GM23248 (cell line): ENCODE data around the gene ZNF503. TPM values are rescaled to one million over a fixed set of nuclear protein-coding genes. Genes with fewer than 3 reads are reported as not detected.
A peak's percentile ranks its signal among the peaks of the same experiment; 100 is the strongest.

Experiments used
- DNase-seq: peaks from one replicate; pipeline ENCODE4 v3.0.0-alpha.2; 2015
- H2AFZ ChIP-seq: fragments of 200-600 bp; sonication (generic); 2 replicates; pipeline ENCODE4 v1.6.1; 2016; ENCODE audit warnings: antibody characterized with exemption
- H3F3A ChIP-seq: fragments of 200-600 bp; sonication (generic); 2 replicates; pipeline ENCODE4 v1.6.1; 2016; ENCODE audit warnings: mild to moderate bottlenecking, antibody characterized with exemption, mixed run types; ENCODE audit not compliant: insufficient read depth
- H3K27ac ChIP-seq: fragments of 200-600 bp; sonication (generic); 2 replicates; pipeline ENCODE4 v1.5.1; 2016; ENCODE audit warnings: mild to moderate bottlenecking
- H3K27me3 ChIP-seq: fragments of 200-600 bp; sonication (generic); replicated peaks from 2 replicates; pipeline ENCODE4 v1.6.1; 2016; ENCODE audit warnings: mild to moderate bottlenecking; ENCODE audit not compliant: insufficient read depth
- H3K36me3 ChIP-seq: fragments of 200-600 bp; sonication (generic); 2 replicates; pipeline ENCODE4 v1.6.1; 2016; ENCODE audit warnings: low read depth, mild to moderate bottlenecking
- H3K4me1 ChIP-seq: fragments of 200-600 bp; sonication (generic); 2 replicates; pipeline ENCODE4 v1.6.1; 2016; ENCODE audit warnings: mild to moderate bottlenecking; ENCODE audit not compliant: insufficient read depth
- H3K4me2 ChIP-seq: fragments of 200-600 bp; sonication (generic); one replicate; pipeline ENCODE4 v1.6.1; 2016; ENCODE audit warnings: mild to moderate bottlenecking; ENCODE audit not compliant: unreplicated experiment
- H3K4me3 ChIP-seq: fragments of 200-600 bp; sonication (generic); 2 replicates; pipeline ENCODE4 v1.5.1; 2016; ENCODE audit warnings: mild to moderate bottlenecking
- H3K79me2 ChIP-seq: fragments of 200-600 bp; sonication (generic); 2 replicates; pipeline ENCODE4 v1.6.1; 2016; ENCODE audit warnings: mild to moderate bottlenecking; ENCODE audit not compliant: insufficient read depth
- H3K9ac ChIP-seq: fragments of 200-600 bp; sonication (generic); 2 replicates; pipeline ENCODE4 v1.6.1; 2016; ENCODE audit warnings: mild to moderate bottlenecking
- H3K9me2 ChIP-seq: fragments of 200-600 bp; sonication (generic); 2 replicates; pipeline ENCODE4 v1.6.1; 2016; ENCODE audit warnings: mixed run types, mild to moderate bottlenecking, moderate library complexity; ENCODE audit not compliant: insufficient read depth
- H3K9me3 ChIP-seq: fragments of 200-600 bp; sonication (generic); one replicate; pipeline ENCODE4 v1.6.1; 2017; ENCODE audit warnings: low read depth
- H4K20me1 ChIP-seq: fragments of 200-600 bp; sonication (generic); 2 replicates; pipeline ENCODE4 v1.6.0; 2016; ENCODE audit not compliant: insufficient read depth
- EZH2 ChIP-seq: fragments of 200-600 bp; sonication (generic); IDR thresholded peaks from 2 replicates; pipeline ENCODE4 v1.6.1; 2018; ENCODE audit warnings: antibody characterized with exemption, mild to moderate bottlenecking; ENCODE audit not compliant: insufficient read depth, poor library complexity, severe bottlenecking
- EZH2phosphoT487 ChIP-seq: fragments of 200-600 bp; sonication (generic); IDR thresholded peaks from 2 replicates; pipeline ENCODE4 v1.6.1; 2018; ENCODE audit warnings: antibody characterized with exemption, moderate library complexity, mild to moderate bottlenecking, low read depth; ENCODE audit not compliant: insufficient read depth
- WGBS, 2 experiments: methylation state at CpG; one replicate each; pipeline ENCODE4 v1.1.6; 2015 to 2017; ENCODE audit warnings: low lambda C conversion rate in 2 of 2, low coverage in 1 of 2; ENCODE audit errors: missing lambda C conversion rate in 2 of 2; 5-methylcytosine and 5-hydroxymethylcytosine counted together
- in situ Hi-C: fragments of 300-500 bp; cut with MboI; formaldehyde crosslinking; loops from 2 replicates; pipeline ENCODE4 v1.15.0; 2020
- polyA plus RNA-seq: library from polyadenylated mRNA; unstranded; fragments of >200 nt; fragmentation: Nextera tagmentation; extraction: Ambion mirVana; gene quantifications from 2 replicates; pipeline ENCODE4 v1.2.1, GENCODE V29; 2016
- total RNA-seq: library from RNA; depleted of rRNA; stranded (reverse); fragments of >200 nt; shearing (Covaris generic); gene quantifications from 2 replicates; pipeline ENCODE4 v1.2.3, GENCODE V29; 2014

Gene ZNF503
- total and polyA plus RNA-seq, 2 experiments from 2014 or later: 15.4 to 17.5 TPM

GRCh38 chr10:75397496-75398199 lies 3.9 kb downstream of the ZNF503 start:
- Histone ChIP-seq H3K9ac (peak overlapping the region; percentile 95), H3K4me2 (peak overlapping the region; percentile 79), H3K27ac (peak overlapping the region; percentile 92), H3K9me3 (no peaks in the 10 kb centered on the region), H3K27me3 (no peaks in the 10 kb centered on the region), H3F3A (peaks cover 6% of the 10 kb centered on the region; the same call in 1 of the 2 replicates), H3K4me3 (peak overlapping the region; percentile 93), H3K4me1 (0 out of 2 replicates have a peak, but pooled peaks cover 3% of the 10 kb centered on the region), H3K79me2 (peaks cover 60% of the 10 kb centered on the region), H3K36me3 (no peaks in the 10 kb centered on the region), H2AFZ (peak overlapping the region; percentile 43), H4K20me1 (no peaks in the 10 kb centered on the region), H3K9me2 (no peaks in the 10 kb centered on the region)
- TF ChIP-seq EZH2phosphoT487: no peak; the same call in 1 of the 2 replicates
- WGBS, 2 experiments: 5 to 7% methylated on average over 19 of the region's 19 CpGs
- in situ Hi-C loops: loop anchor here (10.0 to 25.0 kb wide), 4 partner anchors 907 to 1715 kb away; no protein-coding TSS in a partner anchor
- DNase-seq: peak; percentile 60

DNA sequence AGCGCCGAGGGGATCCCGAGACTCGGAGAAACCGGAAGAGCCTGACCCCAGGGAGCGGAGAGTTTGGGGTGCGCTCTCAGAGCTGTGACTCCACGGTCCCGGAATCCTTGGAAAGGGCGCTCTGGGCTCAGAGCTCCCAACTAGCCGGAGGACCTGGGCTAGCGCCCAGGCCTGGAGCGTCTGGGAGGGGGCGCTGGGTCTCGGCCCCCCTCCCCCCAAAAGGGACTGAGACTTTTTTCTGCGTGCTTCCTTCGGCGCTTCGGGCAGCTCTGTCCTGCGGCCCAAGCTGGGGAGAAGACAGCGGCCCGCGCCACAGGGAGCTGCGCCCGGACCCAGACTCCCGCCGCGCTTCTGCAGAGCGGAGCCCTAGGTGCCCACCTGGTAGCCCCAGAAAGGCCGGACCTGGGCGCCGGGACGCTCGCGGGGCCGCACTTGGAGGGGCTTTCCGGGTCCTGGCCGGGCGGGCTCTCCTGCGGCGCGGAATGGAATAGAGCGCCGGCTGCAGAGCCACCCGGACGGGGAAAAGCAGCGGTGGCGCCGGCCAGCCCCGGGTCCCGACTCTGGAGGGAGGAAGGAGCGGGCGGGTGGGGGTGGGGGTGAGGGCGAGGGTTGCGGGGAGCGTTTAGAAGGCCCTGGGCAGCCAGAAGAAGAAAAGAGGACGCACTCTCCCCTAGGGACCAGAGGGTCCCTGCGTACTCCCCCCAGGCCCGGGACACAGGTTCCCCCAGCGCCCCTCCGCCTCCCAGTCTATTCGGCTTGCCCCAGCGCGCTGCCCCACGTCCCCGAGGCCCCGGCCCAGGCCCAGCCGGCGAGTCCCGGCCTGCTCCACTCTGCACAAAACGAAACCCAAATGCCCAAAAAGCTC lies 4.7 kb downstream of the ZNF503 start:
- peak overlapping the region; percentile 70 for H2AFZ ChIP-seq
- no peaks in the 10 kb centered on the region for H3K27me3 ChIP-seq
- H3K27ac ChIP-seq: peak overlapping the region; percentile 92
- peak overlapping the region; percentile 95 for H3K9ac ChIP-seq
- peak overlapping the region; percentile 93 for H3K4me3 ChIP-seq
- H3K4me2 ChIP-seq: peak overlapping the region; percentile 79
- in situ Hi-C loops: loop anchor here (10.0 to 25.0 kb wide), 4 partner anchors 908 to 1715 kb away; no protein-coding TSS in a partner anchor
- H3K4me1 ChIP-seq: 0 out of 2 replicates have a peak, but pooled peaks cover 3% of the 10 kb centered on the region
- WGBS, 2 experiments: 22 to 29% methylated on average over 34 to 68 of the region's 71 CpGs
- TF ChIP-seq EZH2phosphoT487: no peak
- no peak for TF ChIP-seq EZH2
- no peaks in the 10 kb centered on the region for H3K36me3 ChIP-seq
- H3F3A ChIP-seq: peaks cover 6% of the 10 kb centered on the region; the same call in 1 of the 2 replicates
- H3K79me2 ChIP-seq: peaks cover 60% of the 10 kb centered on the region
- no peaks in the 10 kb centered on the region for H3K9me3 ChIP-seq
- DNase-seq: peak; percentile 58
- no peaks in the 10 kb centered on the region for H4K20me1 ChIP-seq
- H3K9me2 ChIP-seq: no peaks in the 10 kb centered on the region

- Histone ChIP-seq H3K9me3 (no peaks in the 10 kb centered on the region), H3K27me3 (no peaks in the 10 kb centered on the region), H2AFZ (peak overlapping the region; percentile 70), H3K79me2 (peaks cover 59% of the 10 kb centered on the region), H3K4me2 (peak overlapping the region; percentile 79), H3K4me1 (0 out of 2 replicates have a peak, but pooled peaks cover 3% of the 10 kb centered on the region), H3K4me3 (peak overlapping the region; percentile 93), H3K9ac (peak overlapping the region; percentile 95), H3F3A (peaks cover 6% of the 10 kb centered on the region; the same call in 1 of the 2 replicates), H3K27ac (peak overlapping the region; percentile 92), H3K9me2 (no peaks in the 10 kb centered on the region), H4K20me1 (no peaks in the 10 kb centered on the region), H3K36me3 (no peaks in the 10 kb centered on the region)
- WGBS, 2 experiments: 40 to 68% methylated on average over 57 to 62 of the region's 65 CpGs
- in situ Hi-C loops: loop anchor here (10.0 to 25.0 kb wide), 4 partner anchors 909 to 1716 kb away; no protein-coding TSS in a partner anchor
- no peak for TF ChIP-seq EZH2phosphoT487
- no peak for TF ChIP-seq EZH2
- peak; percentile 57 for DNase-seq
Observed at GRCh38 chr10:75395932-75396630, 5.5 kb downstream of the ZNF503 start.
